GM18868 (cell line): ENCODE data around the gene PRRG4.
A peak's percentile ranks its signal among the peaks of the same experiment; 100 is the strongest.
"Not testable (repeated sequence)": the region's sequence is repeated elsewhere in the genome, so short reads cannot be mapped to it uniquely, and the experiment has no call there.

ENCODE experiments used
- ATAC-seq: cut with Tn5 transposase; IDR thresholded peaks from one replicate; pipeline ENCODE4 v1.9.1; 2021; ENCODE audit warnings: mild to moderate bottlenecking, moderate library complexity; ENCODE audit not compliant: unreplicated experiment

PRRG4 gene

GRCh38 chr11:32884770-32885384 lies 55.1 kb downstream of the PRRG4 start:
- no peak for ATAC-seq

DNA sequence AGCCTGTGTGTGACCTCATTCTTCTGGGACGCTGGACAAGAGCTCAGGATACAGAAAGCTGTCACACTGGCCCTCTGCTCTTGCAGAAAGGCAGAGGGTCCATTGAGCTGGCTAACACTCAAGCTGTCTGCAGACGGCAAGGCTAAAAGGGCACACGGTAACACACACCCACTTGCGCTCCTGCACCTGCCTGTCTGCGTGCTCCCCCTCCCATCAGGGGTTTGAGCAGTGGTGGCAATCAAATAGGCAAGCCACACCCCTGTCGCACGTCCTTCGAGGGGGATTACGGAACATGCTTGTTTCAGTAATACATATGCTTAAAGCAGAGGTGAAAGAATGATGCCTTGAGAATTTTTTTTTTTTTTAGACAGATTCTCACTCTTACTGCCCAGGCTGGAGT lies 55.8 kb downstream of the PRRG4 start:
- ATAC-seq: no peak

DNA sequence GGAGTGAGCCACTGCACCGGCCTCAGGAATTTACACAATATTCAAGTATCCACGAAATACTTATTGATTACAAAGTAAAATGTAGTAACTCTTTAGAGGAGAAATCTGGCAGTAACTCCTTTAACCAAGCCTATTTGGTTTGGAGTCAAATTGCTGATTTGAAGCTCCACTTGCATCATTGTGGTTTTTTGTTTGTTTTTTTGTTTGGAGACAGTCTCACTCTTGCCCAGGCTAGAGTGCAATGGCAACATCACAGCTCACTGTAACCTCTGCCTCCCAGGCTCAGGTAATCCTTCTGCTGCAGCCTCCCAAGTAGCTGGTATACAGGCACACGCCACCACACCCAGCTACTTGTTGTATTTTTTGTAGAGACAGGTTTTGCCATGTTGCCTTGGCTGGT lies 56.5 kb downstream of the PRRG4 start:
- ATAC-seq: no peak

DNA sequence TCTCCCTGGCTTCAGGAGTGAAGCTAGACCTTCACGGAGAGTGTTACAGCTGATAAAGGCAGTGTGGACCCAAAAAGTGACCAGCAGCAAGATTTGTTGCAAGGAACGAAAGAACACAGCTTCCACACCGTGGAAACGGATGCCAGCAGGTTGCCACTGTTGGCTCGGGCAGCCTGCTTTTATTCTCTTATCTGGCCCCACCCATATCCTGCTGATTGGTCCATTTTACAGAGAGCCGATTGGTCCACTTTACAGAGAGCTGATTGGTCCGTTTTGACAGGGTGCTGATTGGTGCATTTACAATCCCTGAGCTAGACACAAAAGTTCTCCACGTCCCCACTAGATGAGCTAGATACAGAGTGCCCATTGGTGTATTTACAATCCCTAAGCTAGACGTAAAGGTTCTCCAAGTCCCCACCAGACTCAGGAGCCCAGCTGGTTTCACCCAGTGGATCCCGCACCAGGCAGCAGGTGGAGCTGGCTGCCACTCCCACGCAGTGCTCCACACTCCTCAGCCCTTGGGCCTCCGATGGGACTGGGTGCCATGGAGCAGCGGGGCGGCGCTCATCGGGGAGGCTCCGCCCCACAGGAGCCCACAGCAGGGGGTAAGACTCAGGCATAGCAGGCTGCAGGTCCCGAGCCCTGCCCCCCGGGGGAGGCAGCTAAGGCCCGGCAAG lies 58.1 kb downstream of the PRRG4 start:
- ATAC-seq: not testable (repeated sequence)

DNA sequence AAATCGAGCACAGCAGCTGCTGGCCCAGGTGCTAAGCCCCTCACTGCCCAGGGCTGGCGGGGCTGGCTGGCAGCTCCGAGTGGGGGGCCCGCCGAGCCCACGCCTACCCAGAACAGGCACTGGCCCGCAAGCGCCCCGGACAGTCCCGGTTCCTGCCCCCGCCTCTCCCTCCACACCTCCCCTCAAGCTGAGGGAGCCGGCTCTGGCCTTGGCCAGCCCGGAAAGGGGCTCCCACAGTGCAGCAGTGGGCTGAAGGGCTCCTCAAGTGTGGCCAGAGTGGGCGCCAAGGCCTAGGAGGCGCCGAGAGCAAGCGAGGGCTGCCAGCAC lies 58.6 kb downstream of the PRRG4 start:
- not testable (repeated sequence) for ATAC-seq

DNA sequence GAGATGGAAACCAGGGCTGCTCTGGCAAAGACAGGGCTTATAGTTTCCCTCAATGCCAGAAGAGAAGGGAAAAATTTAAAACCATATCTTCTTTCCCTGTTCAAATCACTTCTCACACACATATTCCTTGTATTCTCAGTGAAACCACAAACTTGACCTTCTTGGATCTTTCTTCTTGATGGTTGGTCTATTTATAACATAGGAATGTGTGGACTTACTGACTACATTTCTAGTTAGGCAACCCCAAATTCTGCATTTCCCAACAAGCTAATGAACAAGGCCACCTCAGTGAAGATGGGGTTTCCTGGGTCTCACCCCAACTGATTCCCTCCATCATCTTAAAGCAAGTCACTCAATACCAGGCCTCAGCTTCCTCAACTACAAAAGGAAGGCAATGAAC lies 59.1 kb downstream of the PRRG4 start:
- ATAC-seq: no peak

GRCh38 chr11:32890843-32891656 lies 61.3 kb downstream of the PRRG4 start:
- no peak for ATAC-seq

DNA sequence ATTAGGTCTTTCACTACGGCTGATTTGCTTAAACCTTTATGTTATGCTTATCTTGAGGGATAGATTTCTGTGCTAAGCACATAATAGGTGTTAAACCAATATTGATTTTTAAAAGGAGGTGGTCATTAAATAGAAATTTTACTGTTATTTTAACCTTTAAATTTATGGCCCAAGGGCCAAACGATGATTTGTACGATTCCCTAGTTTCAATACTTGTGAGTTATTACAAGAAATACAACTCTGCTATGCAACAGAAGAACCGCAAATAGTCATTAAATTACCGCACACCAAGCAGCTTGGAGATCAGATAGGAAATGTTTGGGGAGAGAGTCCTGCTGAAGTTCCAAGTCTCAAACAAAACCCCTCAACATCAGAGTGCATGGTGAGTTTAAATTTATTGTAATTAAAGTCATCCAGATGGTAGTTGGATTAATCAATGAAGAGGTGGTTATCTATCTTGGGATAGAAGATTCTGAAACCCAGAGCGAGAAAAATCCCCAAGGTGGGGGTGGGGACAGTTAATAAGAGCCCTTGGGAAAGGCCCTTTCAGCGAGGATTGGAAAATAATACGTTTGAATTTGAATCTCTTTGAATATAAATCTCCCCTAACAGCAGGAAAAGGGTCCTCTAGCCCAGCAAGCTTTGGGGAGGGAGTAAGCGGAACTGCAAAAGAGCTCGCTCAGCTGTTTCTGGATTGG lies 62.1 kb downstream of the PRRG4 start:
- ATAC-seq: no peak

DNA sequence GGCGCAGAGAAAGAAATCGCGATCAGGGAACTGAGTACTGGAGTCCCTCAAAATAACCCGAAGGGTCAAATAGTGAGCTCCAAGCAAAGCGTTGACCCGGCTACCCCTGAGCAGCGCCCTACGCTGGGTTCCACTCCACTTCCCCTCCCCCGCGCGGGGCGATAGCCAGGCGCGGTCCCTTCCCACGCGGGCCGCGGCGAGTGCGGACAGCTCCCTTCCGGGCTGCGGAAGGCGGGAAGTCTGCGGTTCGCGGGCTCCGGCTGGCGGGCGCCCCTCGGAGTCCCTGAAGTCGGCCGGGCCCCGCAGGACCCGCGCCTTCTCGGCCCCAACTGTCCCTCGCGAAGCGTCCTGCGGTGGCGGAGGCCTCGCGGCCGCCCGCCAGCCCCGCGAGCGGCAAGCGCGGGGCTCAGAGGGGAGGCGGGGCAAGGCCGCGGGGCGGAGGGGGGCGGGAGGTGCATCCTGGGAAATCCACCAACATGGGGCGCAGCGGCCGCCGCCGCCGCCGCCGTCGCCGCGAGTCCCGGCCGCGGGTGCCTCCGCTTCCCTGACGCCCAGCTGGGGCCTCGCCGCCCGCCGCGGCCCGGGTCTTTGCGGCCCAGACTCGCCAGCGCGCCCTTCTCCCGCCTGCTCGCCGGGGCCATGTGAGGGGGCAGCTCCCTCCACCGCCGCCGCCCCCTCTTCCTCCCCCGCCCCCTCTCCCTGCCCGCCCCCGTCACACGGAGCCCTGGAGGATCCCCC lies 62.8 kb downstream of the PRRG4 start, which contains the start of gene QSER1:
Gene QSER1 (plus strand): TSS at position 457 of the 738 bp plus-strand sequence. CDS start 315 bp downstream, outside the sequence.
- peak; percentile 64 for ATAC-seq

GRCh38 chr11:32893093-32893342 lies 63.3 kb downstream of the PRRG4 start:
- no peak for ATAC-seq

GRCh38 chr11:32893343-32894148 lies 63.8 kb downstream of the PRRG4 start:
- ATAC-seq: peak; percentile 42

DNA sequence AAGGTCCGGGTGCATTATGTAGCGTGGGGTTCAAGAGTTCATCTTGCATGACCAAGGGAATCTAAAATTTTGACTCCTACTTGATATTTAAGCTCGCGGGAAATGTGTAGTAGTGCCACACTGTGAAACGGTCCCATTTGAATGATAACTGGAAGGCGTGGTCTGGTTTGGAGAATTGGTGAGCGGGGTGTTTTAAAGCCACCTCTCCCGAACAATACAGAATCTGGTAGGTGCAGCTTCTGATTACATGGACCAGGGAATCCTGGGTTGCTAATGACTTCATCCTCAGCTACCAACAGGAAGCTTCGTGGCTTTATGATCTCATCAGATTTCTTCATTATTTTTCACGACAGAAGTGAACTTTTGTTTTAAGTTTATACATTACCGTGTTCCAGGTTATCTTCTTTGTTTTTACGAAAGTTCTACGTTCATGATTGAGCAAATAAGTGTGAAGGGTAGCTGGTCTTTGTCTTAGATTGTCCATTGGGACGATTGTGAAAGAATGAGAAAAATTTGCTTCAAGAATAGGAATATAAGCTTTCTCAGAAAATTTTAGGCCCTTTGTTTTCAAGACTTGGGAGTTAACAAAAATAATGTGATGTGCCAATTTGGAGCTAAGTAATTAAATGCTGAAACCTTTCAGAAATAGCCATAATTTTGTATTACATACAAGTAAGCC lies 64.6 kb downstream of the PRRG4 start:
- ATAC-seq: no peak

DNA sequence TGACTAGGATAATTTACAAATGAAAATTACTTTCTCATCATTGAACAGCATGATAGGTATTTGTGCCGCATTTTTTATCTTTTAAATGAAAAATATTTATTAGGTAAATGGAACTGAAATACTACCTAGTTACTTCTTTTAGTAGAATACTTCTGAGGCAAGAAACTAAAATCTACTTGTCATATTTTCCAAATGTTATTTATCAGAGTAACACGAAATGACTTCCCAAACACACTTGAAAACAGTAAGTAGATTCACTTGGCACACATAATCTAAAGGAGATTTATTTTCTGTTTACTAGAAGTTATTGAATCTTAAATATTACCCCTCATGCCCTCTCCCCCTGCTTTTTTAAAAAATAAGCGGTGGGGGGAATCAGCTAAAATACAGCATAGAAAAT lies 65.2 kb downstream of the PRRG4 start:
- no peak for ATAC-seq

GRCh38 chr11:32895471-32895870 lies 65.7 kb downstream of the PRRG4 start:
- no peak for ATAC-seq

GRCh38 chr11:32897103-32897502 lies 67.4 kb downstream of the PRRG4 start:
- ATAC-seq: no peak

- peak; percentile 60 for ATAC-seq
These were observed 69.7 kb downstream of the PRRG4 start for GRCh38 chr11:32899438-32899837.

- ATAC-seq: no peak
These were observed 72.5 kb downstream of the PRRG4 start for GRCh38 chr11:32902089-32902665.

GRCh38 chr11:32905028-32905667 lies 75.4 kb downstream of the PRRG4 start:
- ATAC-seq: no peak
